HG02798 (cell line): Measurements from ENCODE around the gene AKAP6.
A peak's percentile ranks its signal among the peaks of the same experiment; 100 is the strongest.
"Not testable (repeated sequence)": the region's sequence is repeated elsewhere in the genome, so short reads cannot be mapped to it uniquely, and the experiment has no call there.

ENCODE experiments used
- ATAC-seq: cut with Tn5 transposase; IDR thresholded peaks from one replicate; pipeline ENCODE4 v1.9.1; 2021; ENCODE audit warnings: mild to moderate bottlenecking; ENCODE audit not compliant: unreplicated experiment, poor library complexity

Gene AKAP6

GRCh38 chr14:32567543-32568384, 238.7 kb downstream of the AKAP6 start:
- ATAC-seq, result no peak

- no peak for ATAC-seq
Measured at GRCh38 chr14:32571551-32571950, 242.5 kb downstream of the AKAP6 start.

GRCh38 chr14:32571995-32572866, 243.1 kb downstream of the AKAP6 start:
- peak; percentile 79 for ATAC-seq

- peak; percentile 4 for ATAC-seq
Measured at GRCh38 chr14:32572867-32573150, 243.7 kb downstream of the AKAP6 start.

GRCh38 chr14:32574269-32574668, 245.2 kb downstream of the AKAP6 start:
- ATAC-seq, result no peak

GRCh38 chr14:32576088-32576795, 247.1 kb downstream of the AKAP6 start:
- ATAC-seq, result peak; percentile 64

- no peak for ATAC-seq
Measured at GRCh38 chr14:32576977-32577376, 247.9 kb downstream of the AKAP6 start.

GRCh38 chr14:32578181-32578580, 249.1 kb downstream of the AKAP6 start:
- peak; percentile 67 for ATAC-seq

- not testable (repeated sequence) for ATAC-seq
Measured at GRCh38 chr14:32583427-32583826, 254.3 kb downstream of the AKAP6 start.

- ATAC-seq, result no peak
Measured at GRCh38 chr14:32584079-32584478, 255.0 kb downstream of the AKAP6 start.

GRCh38 chr14:32587461-32587860, 258.4 kb downstream of the AKAP6 start:
- ATAC-seq, result no peak

- ATAC-seq, result peak; percentile 74
Measured at GRCh38 chr14:32588448-32589320, 259.6 kb downstream of the AKAP6 start.

GRCh38 chr14:32590157-32590556, 261.1 kb downstream of the AKAP6 start:
- ATAC-seq, result no peak

GRCh38 chr14:32593290-32593942, 264.3 kb downstream of the AKAP6 start:
- no peak for ATAC-seq

GRCh38 chr14:32594766-32595165, 265.7 kb downstream of the AKAP6 start:
- no peak for ATAC-seq

- no peak for ATAC-seq
Measured at GRCh38 chr14:32595497-32595896, 266.4 kb downstream of the AKAP6 start.

- ATAC-seq, result no peak
Measured at GRCh38 chr14:32596390-32596789, 267.3 kb downstream of the AKAP6 start.

GRCh38 chr14:32597771-32598170, 268.7 kb downstream of the AKAP6 start:
- ATAC-seq, result no peak

GRCh38 chr14:32601069-32601468, 272.0 kb downstream of the AKAP6 start:
- no peak for ATAC-seq
